IPS-NIHi7 (cell line): ENCODE data around the gene FDX2.

Experiments
- DNase-seq: peaks from one replicate; pipeline ENCODE4 v3.0.0; 2012; ENCODE audit warnings: mixed read lengths; ENCODE audit errors: extremely low spot score

FDX2 gene

GRCh38 chr19:10299545-10300458, 16.0 kb downstream of the FDX2 start:
- DNase-seq = no peak

GRCh38 chr19:10295847-10296591, 19.8 kb downstream of the FDX2 start:
- DNase-seq = peak; percentile 61

GRCh38 chr19:10295305-10295846, 20.4 kb downstream of the FDX2 start:
- no peak for DNase-seq

GRCh38 chr19:10294368-10294697, 21.5 kb downstream of the FDX2 start:
- DNase-seq = peak; percentile 61

- no peak for DNase-seq
These were observed 22.0 kb downstream of the FDX2 start for GRCh38 chr19:10293637-10294367.

GRCh38 chr19:10292789-10293636, 22.8 kb downstream of the FDX2 start:
- DNase-seq = no peak

- DNase-seq = peak; percentile 86
These were observed 23.5 kb downstream of the FDX2 start for GRCh38 chr19:10292206-10292788.

GRCh38 chr19:10291554-10292205, 24.1 kb downstream of the FDX2 start:
- no peak for DNase-seq

- peak; percentile 44 for DNase-seq
These were observed 24.8 kb downstream of the FDX2 start for GRCh38 chr19:10290876-10291553.

- no peak for DNase-seq
These were observed 25.4 kb downstream of the FDX2 start for GRCh38 chr19:10290357-10290875.

- no peak for DNase-seq
These were observed 25.9 kb downstream of the FDX2 start, which contains the start of gene ICAM5 for GRCh38 chr19:10289836-10290356. TSS of gene ICAM5 (plus strand) at chr19:10289952. CDS start at chr19:10290044, 92 bp downstream.

- peak; percentile 57 for DNase-seq
These were observed 26.5 kb downstream of the FDX2 start for GRCh38 chr19:10289167-10289835.

GRCh38 chr19:10288662-10289166, 27.1 kb downstream of the FDX2 start:
- peak; percentile 79 for DNase-seq

GRCh38 chr19:10286803-10287737, 28.7 kb downstream of the FDX2 start, which contains the start of gene ICAM4:
TSS of gene ICAM4 (plus strand) at chr19:10286955. CDS start at chr19:10287013, 58 bp downstream.
- DNase-seq = peak; percentile 66

- no peak for DNase-seq
These were observed 30.4 kb downstream of the FDX2 start for GRCh38 chr19:10285393-10285792.

GRCh38 chr19:10284960-10285278, 30.9 kb downstream of the FDX2 start:
- no peak for DNase-seq
